Ramos (cell line): ENCODE results near the gene TMEM121.

Source experiments
- in situ Hi-C: fragments of 300-500 bp; cut with MboI; formaldehyde crosslinking; loops from one replicate; pipeline ENCODE4 v1.14.3; 2022; ENCODE audit warnings: low sequenced_read_pairs; ENCODE audit not compliant: unreplicated experiment

TMEM121 gene

DNA sequence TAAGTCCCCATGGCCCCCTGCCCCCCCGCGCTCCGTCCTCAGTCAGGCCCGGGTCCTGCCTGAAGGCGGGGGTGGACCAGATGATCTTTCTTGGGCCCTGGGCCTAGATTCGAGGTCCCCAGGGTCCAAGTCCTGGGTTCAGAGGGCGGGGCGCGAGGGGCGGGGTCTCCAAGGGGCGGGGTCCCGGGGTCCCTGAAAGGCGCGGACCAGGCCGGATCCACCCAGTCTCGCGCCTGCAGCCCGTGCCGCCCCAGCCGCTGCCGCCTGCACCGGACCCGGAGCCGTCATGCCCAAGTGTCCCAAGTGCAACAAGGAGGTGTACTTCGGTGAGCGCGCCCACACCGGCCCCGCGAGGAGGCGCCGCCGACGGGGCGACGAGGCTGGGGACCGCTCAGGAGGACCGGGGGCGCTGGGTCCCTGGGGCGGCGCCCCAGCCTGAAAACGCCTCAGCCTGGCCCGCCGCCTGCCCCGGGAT is 39.4 kb upstream of the TMEM121 start:
- in situ Hi-C loops = no loop called here

DNA sequence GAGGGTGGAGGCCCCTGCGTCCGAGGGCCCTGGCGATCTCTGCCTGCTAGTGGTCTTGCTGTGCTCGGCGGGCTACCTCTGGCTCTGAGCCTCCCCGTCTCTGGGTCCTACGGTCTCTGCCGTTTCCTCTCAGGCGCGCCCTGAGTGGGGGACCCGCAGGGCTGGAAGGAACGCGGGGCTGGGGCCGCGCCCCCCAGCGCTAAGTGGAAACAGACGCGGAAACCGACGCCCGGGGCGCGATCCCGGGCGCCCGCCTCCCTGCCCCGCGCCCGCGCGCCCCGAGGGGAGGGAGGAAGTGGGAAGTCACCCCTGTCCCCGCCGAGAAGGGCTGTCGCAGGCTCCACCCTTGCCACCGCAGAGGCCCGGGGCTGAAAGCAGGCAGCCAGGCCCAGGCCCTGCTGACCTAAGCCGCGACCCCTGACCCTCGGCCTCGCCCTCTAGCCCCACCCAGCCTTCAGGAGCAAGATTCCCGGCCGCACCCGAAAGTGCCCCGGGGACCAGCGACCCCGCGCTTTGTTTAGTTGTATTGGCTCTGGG is 38.9 kb upstream of the TMEM121 start:
- in situ Hi-C loops = no loop called here

DNA sequence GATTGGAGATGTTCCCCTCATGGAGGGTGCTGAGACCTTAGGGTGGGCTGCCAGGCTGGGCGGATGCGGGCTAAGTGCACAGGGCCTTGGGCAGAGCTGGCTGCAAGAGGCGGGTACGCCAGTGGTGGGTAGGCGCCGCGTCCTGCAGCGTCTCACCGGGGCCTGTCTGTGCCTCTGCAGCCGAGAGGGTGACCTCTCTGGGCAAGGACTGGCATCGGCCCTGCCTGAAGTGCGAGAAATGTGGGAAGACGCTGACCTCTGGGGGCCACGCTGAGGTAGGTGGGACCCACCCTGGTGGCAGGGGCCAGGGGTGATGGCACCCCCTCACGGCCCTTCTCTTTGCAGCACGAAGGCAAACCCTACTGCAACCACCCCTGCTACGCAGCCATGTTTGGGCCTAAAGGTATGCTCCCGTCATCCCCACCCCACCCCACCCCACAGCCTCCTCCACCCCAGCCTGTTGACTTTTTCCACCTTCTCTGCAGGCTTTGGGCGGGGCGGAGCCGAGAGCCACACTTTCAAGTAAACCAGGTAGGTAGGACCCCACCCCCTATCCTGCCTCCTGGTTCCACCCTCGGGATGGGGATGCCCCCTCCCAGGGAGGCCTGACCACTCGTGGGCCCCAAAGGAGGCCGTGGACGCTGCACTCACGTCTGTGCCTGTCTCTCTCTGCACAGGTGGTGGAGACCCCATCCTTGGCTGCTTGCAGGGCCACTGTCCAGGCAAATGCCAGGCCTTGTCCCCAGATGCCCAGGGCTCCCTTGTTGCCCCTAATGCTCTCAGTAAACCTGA is 38.2 kb upstream of the TMEM121 start:
- in situ Hi-C loops = no loop called here

DNA sequence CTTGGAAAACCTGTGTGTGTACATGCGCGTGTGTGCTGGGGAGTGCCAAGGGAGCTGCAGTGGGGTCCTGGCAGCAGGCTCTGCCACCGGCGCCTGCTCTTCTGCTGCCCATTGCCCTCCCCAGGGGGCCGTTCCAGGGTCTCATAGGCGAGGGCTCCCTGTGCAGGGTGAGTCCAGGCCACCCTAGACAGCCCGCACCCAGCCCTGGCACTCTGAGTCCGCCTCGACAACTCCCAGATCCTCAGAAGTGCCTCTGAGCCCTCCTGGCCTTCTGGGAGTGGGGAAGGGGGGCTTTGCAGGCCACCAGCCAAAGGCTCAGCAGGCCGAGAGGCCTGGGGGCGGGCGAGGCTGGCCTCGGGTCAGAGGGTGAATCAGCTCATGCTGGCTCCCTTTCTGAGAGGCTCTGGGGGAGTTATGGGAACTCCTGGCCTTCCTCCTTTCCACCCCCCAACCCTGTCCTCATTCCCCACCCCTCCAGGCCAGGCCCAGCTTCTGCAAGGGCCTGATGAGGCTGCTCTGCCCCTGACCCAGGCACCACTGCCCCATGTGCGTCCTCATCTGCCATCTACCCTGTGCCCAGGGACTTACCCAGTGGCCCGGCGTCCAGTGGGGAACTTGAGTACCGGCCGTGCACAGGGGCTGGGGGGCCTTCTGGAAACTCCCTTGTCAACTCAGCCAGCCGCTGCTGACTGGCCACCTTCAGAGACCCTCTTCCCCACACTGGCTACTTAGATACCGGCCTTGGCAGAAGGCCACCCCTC is 37.4 kb upstream of the TMEM121 start:
- in situ Hi-C loops = no loop called here

DNA sequence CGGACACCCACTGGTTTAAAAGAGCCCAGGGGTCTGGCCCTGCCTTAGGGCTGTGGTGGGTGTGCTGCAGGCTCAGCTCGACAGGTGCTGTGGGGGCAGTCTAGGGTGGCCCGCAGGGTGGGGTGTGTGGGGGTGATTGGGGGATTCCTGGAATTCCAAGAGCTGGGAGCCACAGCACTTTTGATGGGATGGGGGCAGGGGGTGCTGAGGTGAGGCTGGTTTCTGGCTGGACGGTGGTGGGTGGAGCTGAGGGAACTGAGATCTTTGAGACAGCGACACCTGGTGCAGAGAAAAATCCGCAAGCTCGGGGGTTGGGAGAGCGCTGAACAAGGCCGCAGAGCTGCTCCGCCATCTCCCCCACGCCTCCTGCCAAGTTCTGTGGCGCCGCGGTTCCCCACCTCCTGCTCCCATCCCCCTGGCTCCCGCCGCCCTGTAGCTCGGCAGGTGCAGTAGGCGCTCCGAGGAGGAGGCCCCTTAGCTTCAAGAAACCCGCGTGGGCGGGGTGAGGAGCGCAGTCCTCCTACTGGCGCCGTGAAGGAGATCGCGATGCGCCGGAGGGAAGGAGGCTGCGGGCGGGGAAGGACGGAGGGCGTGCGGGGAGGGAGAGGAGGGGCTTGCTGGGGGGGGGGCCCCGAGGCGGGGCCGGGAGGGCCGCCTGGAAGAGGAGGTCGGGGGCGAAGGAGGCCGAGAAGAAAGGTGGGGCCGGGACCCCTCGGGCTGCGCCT is 36.7 kb upstream of the TMEM121 start:
- in situ Hi-C loops = no loop called here

DNA sequence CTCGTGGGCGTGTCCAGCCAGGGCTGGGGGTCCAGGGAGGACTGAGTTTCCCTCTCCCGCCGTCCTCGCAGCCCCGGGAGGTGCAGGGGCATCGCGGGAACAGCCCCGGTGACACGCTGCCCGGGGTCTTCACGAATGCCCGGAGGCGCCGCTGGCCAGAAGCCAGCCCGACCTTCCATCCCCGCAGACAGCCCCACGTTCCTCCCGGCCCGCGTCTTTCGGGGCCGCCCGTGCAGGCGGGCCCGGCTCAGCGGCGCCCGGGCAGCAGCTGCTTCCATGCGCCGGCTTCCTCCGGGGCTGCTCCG is 36.2 kb upstream of the TMEM121 start:
- in situ Hi-C loops = no loop called here

DNA sequence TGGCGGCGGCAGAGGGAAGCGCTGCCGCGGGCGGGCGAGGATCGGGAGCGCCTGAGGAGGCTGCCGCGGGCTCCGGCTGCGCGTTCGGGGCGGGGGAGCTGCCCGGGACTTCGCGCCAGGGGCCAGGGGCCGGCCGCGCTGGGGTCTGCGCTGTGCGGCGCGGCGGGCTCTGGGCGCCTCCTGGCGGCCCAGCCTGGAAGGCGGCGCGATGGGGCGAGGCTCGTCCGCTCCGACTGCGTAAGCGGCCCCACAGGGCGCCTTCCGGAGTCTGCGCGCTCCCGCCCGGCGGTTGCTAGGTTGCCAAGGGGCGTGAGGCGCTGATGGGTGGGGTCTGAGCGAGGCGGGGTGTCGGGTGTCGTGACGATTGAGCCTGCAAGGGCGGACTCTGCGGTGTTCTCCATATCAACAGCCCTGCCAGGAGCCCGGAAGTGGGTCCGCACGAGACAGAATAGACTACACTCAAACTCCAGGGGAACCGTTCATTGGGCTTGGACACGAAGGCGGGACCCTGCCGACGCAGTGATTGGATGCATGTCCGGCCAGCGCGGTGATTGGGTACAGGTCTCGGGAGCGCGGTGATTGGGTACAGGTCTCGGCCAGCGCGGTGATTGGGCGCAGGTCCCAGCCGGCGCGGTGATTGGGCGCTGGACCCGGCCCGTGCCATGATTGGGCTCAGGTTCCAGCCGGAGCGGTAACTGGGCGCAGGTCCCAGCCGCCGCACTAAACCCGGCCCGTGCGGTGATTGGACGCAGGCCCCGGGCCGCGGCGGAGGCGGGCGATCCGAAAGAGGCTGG is 35.6 kb upstream of the TMEM121 start, which contains the start of gene TEDC1:
TSS of gene TEDC1 (plus strand) at position 675 of the 794 bp plus-strand sequence. CDS start 130 bp downstream, outside the sequence.
- in situ Hi-C loops = no loop called here

DNA sequence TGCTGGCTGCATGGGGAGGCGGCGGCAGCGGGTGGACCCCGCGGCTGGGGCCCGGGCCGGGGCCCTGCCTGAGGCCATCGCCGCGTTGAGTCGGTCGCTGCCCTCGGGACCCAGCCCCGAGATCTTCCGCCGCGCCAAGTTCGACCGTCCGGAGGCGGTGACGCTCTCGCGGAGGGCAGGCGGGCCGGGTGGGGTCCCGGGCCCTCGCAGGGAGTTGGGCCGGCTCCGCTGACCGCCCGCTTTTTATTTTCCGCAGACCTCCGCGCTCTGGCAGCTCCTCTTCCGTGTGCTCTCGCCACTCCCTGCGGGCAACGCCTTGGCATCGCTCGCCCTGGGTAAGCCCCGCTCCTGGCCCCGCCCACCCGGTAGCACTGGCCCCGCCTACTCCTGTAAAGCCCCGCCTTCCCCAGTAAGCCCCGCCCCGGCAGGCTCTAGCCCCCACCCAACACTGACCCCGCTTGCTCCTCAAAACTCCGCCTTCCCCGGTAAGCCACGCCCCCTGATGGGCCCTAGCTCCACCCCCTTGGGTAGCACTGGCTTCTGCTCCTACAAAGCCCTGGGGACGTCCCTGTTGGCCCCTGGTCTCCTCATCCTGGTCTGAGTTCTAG is 34.9 kb upstream of the TMEM121 start:
- in situ Hi-C loops = no loop called here

DNA sequence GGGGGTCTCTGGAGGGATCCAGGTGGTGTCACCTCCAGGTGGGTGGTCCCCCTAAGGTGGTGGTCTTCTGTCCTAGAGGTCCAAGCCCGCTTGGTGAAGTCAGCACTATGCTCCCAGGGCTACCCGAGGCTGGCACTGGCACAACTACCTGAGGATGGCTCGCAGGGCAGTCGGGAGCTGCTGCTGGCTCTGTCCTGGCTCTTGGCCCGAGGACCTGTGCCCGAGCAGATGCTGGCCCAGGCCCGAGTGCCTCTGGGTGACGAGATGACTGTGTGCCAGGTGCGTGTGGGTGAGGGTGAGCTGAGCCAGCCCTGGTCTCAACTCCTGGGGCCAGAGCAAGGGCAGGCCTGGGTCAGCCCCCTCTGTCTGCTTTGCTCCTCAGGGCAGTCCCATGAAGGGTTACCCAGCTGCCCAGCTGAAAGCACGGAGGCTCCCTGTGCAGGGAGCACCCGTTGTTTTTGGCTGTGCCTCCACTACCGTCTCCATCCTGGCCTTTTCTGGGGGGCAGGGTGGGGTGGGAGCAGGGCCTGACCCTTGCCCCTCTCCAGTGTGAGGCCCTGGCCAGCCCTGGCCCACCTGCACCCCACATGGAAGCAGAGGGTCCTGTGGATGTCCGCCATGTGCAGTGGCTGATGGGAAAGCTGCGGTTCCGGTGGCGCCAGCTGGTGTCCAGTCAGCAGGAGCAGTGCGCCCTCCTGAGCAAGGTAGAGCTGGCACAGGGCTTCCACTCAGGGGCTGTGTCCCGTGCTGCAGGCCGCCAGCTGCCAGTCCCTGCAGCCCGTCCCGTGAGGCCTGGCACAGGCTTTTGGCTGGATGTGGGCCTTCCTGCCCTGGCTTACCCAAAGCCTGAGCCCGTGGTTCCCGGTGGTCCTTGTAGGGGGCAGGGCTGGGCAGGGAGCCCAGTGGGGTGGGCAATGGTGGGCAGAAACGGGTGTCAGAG is 34.1 kb upstream of the TMEM121 start:
- in situ Hi-C loops = no loop called here

DNA sequence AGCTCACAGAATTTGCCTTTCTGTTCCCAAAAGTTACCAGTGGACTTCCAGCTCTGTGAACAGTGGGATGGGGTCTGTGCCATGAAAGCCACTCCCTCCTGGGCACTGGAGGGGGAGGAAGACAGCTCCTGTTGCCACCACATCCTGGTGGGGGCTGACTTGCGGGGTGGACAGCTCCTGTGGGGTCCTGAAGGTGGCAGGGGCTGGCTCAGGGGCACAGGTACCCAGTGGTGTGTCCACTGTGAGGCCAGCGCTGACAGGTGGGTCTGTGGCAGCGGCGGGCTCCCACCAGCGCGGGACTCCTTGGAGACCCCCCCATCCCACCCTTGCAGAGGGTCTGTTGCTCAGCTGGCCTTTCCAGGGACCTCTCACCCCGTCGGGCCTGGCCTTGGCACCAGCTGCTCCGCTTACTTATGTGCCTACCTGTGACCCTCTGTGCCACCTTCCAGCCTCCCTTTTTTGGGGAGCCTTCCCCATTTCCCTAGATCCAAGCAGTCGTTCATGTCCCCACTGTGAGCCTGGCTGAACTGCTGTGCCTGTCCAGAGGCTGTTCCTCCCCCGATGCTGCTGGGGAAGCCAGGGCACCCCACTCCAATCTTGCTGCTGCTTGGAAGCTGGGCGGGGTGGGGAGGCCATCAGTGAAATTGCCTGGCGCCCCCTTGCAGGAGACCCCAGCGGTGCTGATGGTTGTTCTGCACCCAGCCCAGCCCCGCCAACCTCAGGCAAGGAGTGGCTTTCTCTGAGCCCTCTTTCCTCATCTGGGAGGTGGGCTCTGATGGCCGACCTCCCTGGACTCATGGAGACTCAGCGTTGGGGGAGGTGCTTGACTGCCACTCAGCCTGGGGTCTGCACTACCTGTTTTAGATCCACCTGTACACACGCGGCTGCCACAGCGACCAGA is 33.2 kb upstream of the TMEM121 start:
- in situ Hi-C loops = no loop called here

DNA sequence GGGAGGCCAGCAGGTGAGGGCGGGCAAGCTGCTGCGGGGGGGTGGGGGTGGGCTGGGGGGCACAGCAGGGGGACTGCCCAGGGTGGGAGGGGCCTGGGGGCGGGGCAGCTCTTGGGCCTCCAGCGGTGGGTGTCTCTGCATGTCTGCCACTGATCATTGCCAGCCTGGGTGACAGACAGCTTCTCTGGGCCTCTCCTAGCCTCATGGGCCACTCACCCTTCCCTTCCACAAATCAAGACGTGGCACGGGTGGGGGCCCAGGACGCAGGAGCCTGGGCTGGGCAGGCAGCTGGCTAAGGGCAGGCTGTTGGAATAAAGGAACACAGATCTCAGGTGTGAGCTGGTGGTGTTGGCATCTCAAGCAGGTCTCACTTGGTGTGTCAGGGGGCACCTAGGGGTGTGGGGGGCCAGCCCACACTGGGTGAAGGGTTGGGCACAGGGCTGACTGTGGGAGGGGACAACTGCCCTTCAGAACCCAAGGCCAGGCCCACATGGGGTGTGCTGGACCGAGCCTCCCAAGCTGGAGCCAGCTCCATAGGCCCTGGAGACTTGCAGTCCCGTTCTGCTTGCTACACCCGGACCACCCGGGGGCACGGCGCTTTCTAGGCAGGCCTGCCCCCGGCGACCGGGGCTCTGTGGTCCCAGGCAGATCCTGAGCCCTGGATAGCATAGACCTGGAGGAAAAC is 32.3 kb upstream of the TMEM121 start:
- in situ Hi-C loops = no loop called here

DNA sequence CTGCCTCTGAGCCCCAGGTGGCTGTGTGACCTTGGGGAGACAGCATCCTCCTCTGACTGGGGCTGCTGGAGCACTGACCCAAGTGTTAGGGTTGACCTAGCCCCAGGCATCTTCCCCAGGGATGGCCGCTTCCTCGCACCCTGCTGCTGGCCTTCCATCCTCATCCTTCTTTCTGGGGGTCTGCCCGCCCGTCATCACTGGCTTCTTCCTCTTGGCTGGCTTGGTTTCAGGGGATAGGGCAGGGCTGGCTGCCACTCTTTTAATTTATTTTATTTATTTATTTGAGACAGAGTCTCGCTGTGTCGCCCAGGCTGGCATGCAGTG is 31.8 kb upstream of the TMEM121 start:
- in situ Hi-C loops = no loop called here

DNA sequence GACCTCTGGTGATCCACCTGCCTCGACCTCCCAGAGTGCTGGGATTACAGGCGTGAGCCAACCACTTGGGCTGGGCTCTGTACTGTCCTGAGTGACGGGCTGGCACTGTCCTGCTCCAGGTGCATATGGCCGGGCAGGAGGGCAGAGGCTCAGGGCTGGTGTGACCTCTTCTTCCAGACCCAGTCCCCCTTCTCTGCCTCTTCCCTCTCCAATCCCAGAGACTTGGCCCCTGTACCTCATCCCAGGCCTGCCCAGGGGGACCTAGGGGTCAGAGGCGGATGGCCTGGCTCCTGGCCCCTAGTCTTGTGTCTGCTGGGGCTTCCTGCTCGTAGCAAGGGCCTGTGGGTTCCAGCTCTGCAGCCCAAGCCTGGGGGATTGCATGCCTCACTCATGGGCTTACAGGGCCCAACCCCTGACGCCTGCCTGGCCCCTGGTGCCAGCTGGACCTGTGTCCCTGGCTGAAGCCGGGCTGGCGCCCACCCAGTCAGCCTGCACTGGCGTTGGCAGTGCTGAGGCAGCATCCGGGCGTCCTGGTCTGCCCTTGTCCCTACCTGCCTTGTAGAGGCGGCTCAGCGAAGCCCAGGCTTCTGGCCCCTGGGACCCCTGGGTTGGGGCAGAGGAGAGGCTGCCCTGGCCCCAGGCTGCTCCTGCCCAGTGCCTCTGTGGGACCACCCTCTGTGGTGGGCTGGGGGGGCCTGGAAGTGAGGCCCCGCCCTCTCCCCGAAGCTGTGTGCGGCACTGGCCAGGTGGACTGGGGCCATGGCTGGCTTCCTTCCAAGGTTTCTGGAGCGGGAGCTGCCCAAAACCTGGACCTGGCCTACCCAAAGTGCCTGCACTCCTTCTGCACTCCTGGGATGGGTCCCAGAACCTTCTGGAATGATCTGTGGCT is 31.0 kb upstream of the TMEM121 start:
- in situ Hi-C loops = no loop called here

DNA sequence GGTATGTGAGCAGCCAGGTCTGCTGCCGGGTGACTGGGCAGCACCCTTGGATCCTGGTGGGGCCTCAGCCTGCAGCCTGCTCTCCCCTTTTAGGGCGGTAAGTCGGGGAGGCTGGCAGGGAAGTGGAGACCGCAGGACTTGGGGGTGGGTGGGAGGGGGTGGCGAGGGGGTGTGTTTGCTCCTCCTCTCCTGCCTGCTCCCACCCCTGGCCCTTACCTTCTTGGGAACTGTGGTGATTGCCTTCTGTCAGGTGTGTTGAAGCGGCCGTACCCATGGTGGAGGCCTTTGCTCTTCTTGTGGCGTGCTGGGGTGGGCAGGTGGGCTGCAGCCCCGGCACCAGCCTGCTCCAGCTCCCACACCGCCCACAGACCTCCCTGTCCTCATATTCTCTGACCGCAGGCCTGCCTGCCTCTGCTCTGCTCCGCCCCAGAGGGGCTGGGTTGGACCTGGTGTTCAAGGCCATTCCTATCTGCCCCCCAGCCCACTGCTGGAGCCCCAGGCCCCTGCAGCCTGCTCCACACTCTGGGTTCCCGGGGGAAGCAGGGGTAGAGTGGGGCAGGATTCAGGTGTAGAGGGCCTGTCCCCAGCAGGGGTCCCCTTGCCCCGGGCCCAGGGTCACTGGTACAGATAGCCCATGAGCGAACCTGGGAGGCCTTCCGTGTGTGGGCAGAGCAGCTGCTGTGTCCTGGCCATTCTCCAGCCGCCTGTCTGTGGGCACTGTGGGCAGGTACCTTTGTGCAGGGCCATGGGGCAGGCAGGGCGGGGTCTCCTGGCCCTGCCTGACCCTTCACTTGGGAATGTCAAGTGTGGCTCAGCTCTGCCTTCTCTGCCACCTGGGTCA is 30.2 kb upstream of the TMEM121 start:
- in situ Hi-C loops = no loop called here
